Activated CD8-positive, alpha-beta memory T cell treated with anti-CD3 and anti-CD28 coated beads, Interleukin-2, amount 50 U/mL, for 1 hour (primary cell): ENCODE results near the gene STUM.
A peak's percentile ranks its signal among the peaks of the same experiment; 100 is the strongest.
"Not testable (repeated sequence)": the region's sequence is repeated elsewhere in the genome, so short reads cannot be mapped to it uniquely, and the experiment has no call there.

Source experiments
- DNase-seq: peaks from one replicate; pipeline ENCODE4 v3.0.0-alpha.2; 2020; ENCODE audit errors: extremely low read depth

The STUM gene

GRCh38 chr1:226638001-226638601 is 89.5 kb downstream of the STUM start:
- DNase-seq, result no peak

- no peak for DNase-seq
Measured at GRCh38 chr1:226638608-226639007, 90.0 kb downstream of the STUM start.

GRCh38 chr1:226639206-226639605 is 90.6 kb downstream of the STUM start:
- DNase-seq, result not testable (repeated sequence)

- no peak for DNase-seq
Measured at GRCh38 chr1:226639631-226640061, 91.1 kb downstream of the STUM start.

DNA sequence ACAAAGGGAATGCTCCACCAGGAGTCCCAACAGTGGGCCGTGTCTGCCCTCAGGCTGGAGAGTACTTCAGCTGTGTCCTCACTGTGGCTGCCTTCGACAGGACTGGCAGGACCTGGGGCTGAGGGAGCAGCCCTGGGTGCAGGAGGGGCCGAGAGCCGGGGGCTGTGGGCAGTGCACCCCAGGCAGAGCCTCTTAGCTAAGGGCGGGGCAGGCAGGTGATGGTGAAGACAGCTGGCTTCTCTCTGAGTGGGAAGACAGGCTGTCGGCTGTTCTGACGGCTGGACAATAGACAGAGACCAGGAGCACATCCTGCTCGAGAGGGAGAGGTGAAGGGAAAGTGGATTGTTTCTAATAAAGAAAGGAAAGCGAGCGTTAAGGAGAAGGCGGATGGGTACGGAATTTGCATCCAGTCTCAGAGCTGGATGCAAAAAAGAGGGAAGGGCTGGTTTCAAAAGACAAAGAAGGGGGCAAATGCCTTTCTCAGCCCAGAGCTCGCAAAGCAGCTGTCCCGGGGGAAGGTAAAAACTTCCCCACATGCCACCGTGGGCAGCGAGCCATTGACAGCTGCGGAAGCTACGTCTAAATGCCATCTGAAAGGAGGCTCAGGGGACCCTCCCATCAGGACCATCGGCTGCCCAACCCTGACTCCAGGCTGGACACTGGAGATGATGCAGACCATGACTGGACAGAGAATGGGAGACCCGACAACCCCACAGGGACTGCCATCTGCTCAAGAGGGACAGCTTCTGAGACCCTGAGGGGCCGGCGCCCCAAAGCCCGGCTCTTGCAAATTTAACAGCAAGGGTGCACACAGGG is 92.0 kb downstream of the STUM start:
- DNase-seq, result no peak

GRCh38 chr1:226641671-226642231 is 93.2 kb downstream of the STUM start:
- no peak for DNase-seq

GRCh38 chr1:226642421-226642820 is 93.9 kb downstream of the STUM start:
- DNase-seq, result no peak

GRCh38 chr1:226643177-226643576 is 94.6 kb downstream of the STUM start:
- peak; percentile 43 for DNase-seq

GRCh38 chr1:226643611-226644540 is 95.3 kb downstream of the STUM start:
- no peak for DNase-seq

GRCh38 chr1:226644541-226645176 is 96.1 kb downstream of the STUM start:
- no peak for DNase-seq

GRCh38 chr1:226645279-226645976 is 96.9 kb downstream of the STUM start:
- no peak for DNase-seq

DNA sequence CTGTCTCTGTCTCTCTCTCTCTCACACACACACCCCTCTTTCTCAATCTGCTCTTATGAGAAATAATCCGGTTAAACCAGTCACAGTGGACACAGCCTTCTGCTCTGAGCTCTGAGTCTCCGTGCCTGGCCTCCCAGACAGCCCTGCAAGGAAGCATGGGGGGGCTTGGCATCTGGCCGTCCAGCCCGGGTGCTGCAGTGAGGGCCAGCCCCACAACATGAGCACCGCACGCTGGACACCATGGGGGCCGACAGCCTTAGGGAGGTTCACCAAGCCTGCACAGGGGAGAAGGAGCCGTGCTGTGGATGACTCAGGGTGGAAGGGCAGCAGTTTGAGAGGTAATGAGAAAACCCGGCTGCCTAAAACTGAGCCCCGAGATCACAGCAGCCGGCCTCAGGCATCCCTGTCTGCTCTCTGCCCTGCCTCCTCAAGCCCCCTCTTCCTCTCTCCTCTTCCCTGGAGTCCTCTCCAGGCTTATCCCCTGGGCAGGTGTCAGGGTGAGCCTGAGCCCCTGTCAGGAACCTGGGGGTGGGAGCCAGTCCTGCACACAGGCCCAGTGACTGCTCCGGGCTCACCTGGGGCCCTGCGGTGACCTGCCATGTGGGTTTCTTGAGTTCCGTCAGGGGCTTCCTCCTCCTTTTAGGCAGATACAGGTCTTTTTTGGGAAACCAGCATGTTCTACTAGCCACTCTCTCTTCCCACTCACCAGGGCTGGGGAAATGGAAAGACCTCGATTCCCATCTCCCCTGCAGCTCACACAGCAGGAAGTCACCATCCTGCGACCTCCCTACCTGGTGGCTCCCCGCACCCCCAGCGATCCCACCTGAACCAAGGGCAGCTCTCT is 97.7 kb downstream of the STUM start:
- DNase-seq, result no peak

GRCh38 chr1:226646870-226647449 is 98.4 kb downstream of the STUM start:
- DNase-seq, result no peak

GRCh38 chr1:226647719-226648118 is 99.2 kb downstream of the STUM start:
- DNase-seq, result no peak

DNA sequence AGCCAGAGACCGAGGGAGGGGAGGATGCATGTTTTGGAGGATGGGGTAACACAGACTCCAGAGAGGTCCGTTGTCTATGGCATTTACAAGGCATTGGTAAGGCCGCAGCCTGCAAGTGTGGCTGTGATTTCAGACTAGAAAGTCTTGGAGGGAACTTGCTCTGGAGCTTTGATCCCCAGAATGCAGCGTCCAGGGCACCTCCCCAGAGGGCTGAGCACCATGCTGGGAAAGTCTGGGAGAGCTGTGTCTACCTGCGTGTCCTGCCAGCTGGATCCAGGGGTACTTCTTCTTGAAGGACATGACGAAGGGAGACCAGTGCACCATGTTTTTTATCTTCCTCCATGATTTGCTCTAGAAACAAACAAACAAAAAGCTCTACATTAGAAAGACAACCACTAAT is 99.9 kb downstream of the STUM start:
- DNase-seq, result no peak

GRCh38 chr1:226649244-226649643 is 100.7 kb downstream of the STUM start:
- no peak for DNase-seq

DNA sequence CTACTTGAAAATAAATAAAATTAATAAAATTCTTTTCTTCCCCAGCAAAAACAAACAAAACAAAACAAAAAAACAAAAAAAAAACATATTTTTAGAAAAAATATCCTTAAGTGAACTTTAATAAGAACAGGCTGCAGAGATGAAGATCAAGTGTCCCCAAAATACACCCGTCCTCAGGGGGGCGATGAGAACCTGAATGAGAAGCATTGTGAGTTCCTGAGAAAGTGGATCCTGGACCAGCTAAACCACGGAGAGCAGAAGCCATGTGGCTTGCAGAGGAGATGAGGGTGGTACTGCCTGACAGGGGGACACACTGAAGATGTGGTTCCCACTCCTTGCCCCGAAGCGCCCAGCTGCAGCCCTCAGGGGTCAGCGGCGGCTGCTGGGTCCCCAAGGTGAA is 101.2 kb downstream of the STUM start:
- DNase-seq, result no peak

- DNase-seq, result no peak
Measured at GRCh38 chr1:226650236-226650841, 101.8 kb downstream of the STUM start.
